Neuronal stem cell (in vitro differentiated cells): ENCODE data around the gene C4orf17.

Source experiments
- DNase-seq: peaks from one replicate; pipeline ENCODE4 v3.0.0-alpha.2; 2013; ENCODE audit warnings: low spot score
- H2AFZ ChIP-seq: one replicate; pipeline ENCODE4 v1.6.1; 2013; ENCODE audit warnings: mild to moderate bottlenecking, low read length, inconsistent platforms
- H2AK5ac ChIP-seq: 2 replicates; pipeline ENCODE4 v1.6.1; 2013; ENCODE audit warnings: low read depth, mild to moderate bottlenecking, inconsistent platforms, low read length, moderate library complexity, mixed read lengths
- H2BK120ac ChIP-seq: 2 replicates; pipeline ENCODE4 v1.6.1; 2013; ENCODE audit warnings: low read depth, mild to moderate bottlenecking, inconsistent platforms, low read length, moderate library complexity, mixed read lengths
- H2BK12ac ChIP-seq: one replicate; pipeline ENCODE4 v1.6.1; 2013; ENCODE audit warnings: low read length, inconsistent platforms
- H2BK15ac ChIP-seq: 2 replicates; pipeline ENCODE4 v1.6.1; 2013; ENCODE audit warnings: mild to moderate bottlenecking, low read length, inconsistent platforms, mixed read lengths
- H2BK5ac ChIP-seq: one replicate; pipeline ENCODE4 v1.6.1; 2013; ENCODE audit warnings: inconsistent platforms, mild to moderate bottlenecking, low read length, moderate library complexity
- H3K14ac ChIP-seq: one replicate; pipeline ENCODE4 v1.6.1; 2013; ENCODE audit warnings: low read length, inconsistent platforms
- H3K18ac ChIP-seq: 2 replicates; pipeline ENCODE4 v1.6.1; 2013; ENCODE audit warnings: low read length, inconsistent platforms
- H3K23ac ChIP-seq: 2 replicates; pipeline ENCODE4 v1.6.1; 2013; ENCODE audit warnings: low read depth, mild to moderate bottlenecking, mixed read lengths, low read length, inconsistent platforms; ENCODE audit not compliant: poor library complexity
- H3K27ac ChIP-seq: replicated peaks from 3 replicates; pipeline ENCODE4 v1.5.1; 2013; ENCODE audit warnings: low read length, inconsistent platforms
- H3K27me3 ChIP-seq, 3 experiments: 2 replicates each; pipeline ENCODE4 v1.6.1; 2013; ENCODE audit warnings: low read length in 3 of 3, mild to moderate bottlenecking in 2 of 3, inconsistent platforms in 1 of 3, low read depth in 1 of 3, mixed read lengths in 1 of 3, moderate library complexity in 1 of 3; ENCODE audit not compliant: control insufficient read depth in 3 of 3, insufficient read depth in 3 of 3
- H3K36me3 ChIP-seq, 2 donors: replicated peaks in 1 of 2; 2 replicates each; pipeline ENCODE4 v1.6.1; 2013; ENCODE audit warnings: low read length in 2 of 2; ENCODE audit not compliant: control insufficient read depth in 2 of 2, insufficient read depth in 2 of 2
- H3K4ac ChIP-seq: 2 replicates; pipeline ENCODE4 v1.6.1; 2013; ENCODE audit warnings: inconsistent platforms, mild to moderate bottlenecking, low read length, moderate library complexity
- H3K4me1 ChIP-seq, 2 donors: 1 replicate in 1 of 2; 2 replicates in 1 of 2; pipeline ENCODE4 v1.6.1; 2013; ENCODE audit warnings: low read length in 2 of 2, low read depth in 1 of 2; ENCODE audit not compliant: control insufficient read depth in 2 of 2, insufficient read depth in 1 of 2
- H3K4me2 ChIP-seq: one replicate; pipeline ENCODE4 v1.6.1; 2013; ENCODE audit warnings: mild to moderate bottlenecking, low read length, inconsistent platforms; ENCODE audit not compliant: insufficient read depth, poor library complexity, severe bottlenecking
- H3K4me3 ChIP-seq, 2 donors: 2 replicates each; pipeline ENCODE4 v1.5.1; 2013; ENCODE audit warnings: low read length in 2 of 2, mild to moderate bottlenecking in 2 of 2, inconsistent platforms in 1 of 2, moderate library complexity in 1 of 2
- H3K79me1 ChIP-seq: one replicate; pipeline ENCODE4 v1.6.1; 2013; ENCODE audit warnings: low read depth, mild to moderate bottlenecking, inconsistent platforms, low read length, moderate library complexity
- H3K9ac ChIP-seq: one replicate; pipeline ENCODE4 v1.6.1; 2013; ENCODE audit warnings: mild to moderate bottlenecking, low read depth, low read length, inconsistent platforms; ENCODE audit not compliant: poor library complexity
- H3K9me3 ChIP-seq, 2 donors: replicated peaks in 1 of 2; 2 replicates each; pipeline versions ENCODE3 to v1.6.1; 2013; ENCODE audit warnings: low read length in 2 of 2, mild to moderate bottlenecking in 2 of 2, inconsistent platforms in 1 of 2, low read depth in 1 of 2, mixed read lengths in 1 of 2, moderate library complexity in 1 of 2; ENCODE audit not compliant: control insufficient read depth in 2 of 2, insufficient read depth in 1 of 2
- H4K8ac ChIP-seq: one replicate; pipeline ENCODE4 v1.6.1; 2013; ENCODE audit warnings: low read depth, mild to moderate bottlenecking, inconsistent platforms, low read length, moderate library complexity
- H4K91ac ChIP-seq: one replicate; pipeline ENCODE4 v1.6.1; 2013; ENCODE audit warnings: low read length, low read depth, mild to moderate bottlenecking, inconsistent platforms; ENCODE audit not compliant: poor library complexity
- WGBS, 2 donors: extraction: QIAGEN DNeasy Blood & Tissue Kit; methylation state at CpG; one replicate each; pipeline ENCODE4 v1.1.7; 2013; ENCODE audit warnings: missing lambda C conversion rate in 2 of 2, mixed read lengths in 1 of 2; ENCODE audit not compliant: insufficient read length in 2 of 2, insufficient replicate concordance in 1 of 2; ENCODE audit errors: extremely low coverage in 2 of 2; 5-methylcytosine and 5-hydroxymethylcytosine counted together

Gene C4orf17

GRCh38 chr4:99587309-99587708, 76.5 kb downstream of the C4orf17 start:
- H4K8ac ChIP-seq: no peak overlapping the region
- no peaks in the 10 kb centered on the region for H3K79me1 ChIP-seq
- H2BK12ac ChIP-seq: no peak overlapping the region
- no peak overlapping the region for H3K18ac ChIP-seq
- H4K91ac ChIP-seq: no peak overlapping the region
- no peaks in the 10 kb centered on the region for H3K27me3 ChIP-seq
- no peak overlapping the region for H2BK15ac ChIP-seq
- no peaks in the 10 kb centered on the region for H3K4me1 ChIP-seq
- H3K36me3 ChIP-seq: peaks cover 0 to 38% of the 10 kb centered on the region in 2 donors
- no peak overlapping the region for H3K4me3 ChIP-seq
- no peaks in the 10 kb centered on the region for H3K9me3 ChIP-seq
- no peak overlapping the region for H3K9ac ChIP-seq
- no peak overlapping the region for H3K14ac ChIP-seq
- H2BK5ac ChIP-seq: no peak overlapping the region
- no peak overlapping the region for H2AFZ ChIP-seq
- DNase-seq: no peak
- H3K23ac ChIP-seq: no peak overlapping the region
- no peak overlapping the region for H3K27ac ChIP-seq
- H2BK120ac ChIP-seq: no peak overlapping the region
- no peak overlapping the region for H3K4me2 ChIP-seq
- no peak overlapping the region for H2AK5ac ChIP-seq
- H3K4ac ChIP-seq: no peak overlapping the region

- Histone ChIP-seq H2AFZ (no peak overlapping the region), H2BK5ac (no peak overlapping the region), H3K4ac (no peak overlapping the region), H4K91ac (no peak overlapping the region), H3K9ac (no peak overlapping the region), H3K4me3 (no peak overlapping the region), H2AK5ac (no peak overlapping the region), H2BK12ac (no peak overlapping the region), H3K4me1 (no peaks in the 10 kb centered on the region), H2BK15ac (no peak overlapping the region), H2BK120ac (no peak overlapping the region), H3K27ac (no peak overlapping the region), H3K36me3 (peaks cover 0 to 37% of the 10 kb centered on the region in 2 donors), H3K23ac (no peak overlapping the region), H3K14ac (no peak overlapping the region), H3K18ac (no peak overlapping the region), H3K9me3 (no peaks in the 10 kb centered on the region), H3K79me1 (no peaks in the 10 kb centered on the region), H3K4me2 (no peak overlapping the region), H3K27me3 (no peaks in the 10 kb centered on the region), H4K8ac (no peak overlapping the region)
- DNase-seq: no peak
- WGBS, 2 donors: no CpG with 5 or more reads among the region's 1 CpG
Observed at GRCh38 chr4:99587803-99588202, 77.0 kb downstream of the C4orf17 start.

DNA sequence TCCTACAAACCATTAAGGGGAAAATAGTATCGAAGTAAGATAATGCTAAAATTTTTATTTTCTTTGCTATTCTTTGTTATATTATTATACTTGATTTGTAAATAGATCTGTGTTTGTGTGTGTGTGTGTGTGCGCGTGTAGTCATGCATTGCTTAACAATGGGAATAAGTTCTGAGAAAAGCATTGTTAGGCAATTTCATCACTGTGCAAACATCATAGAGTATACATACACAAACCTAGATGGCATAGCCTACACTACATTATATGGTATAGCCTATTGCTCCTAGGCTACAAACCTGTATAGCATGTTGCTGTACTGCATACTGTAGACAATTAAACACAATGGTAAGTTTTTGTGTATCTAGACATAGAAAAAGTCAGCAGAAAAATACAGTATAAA, 80.9 kb downstream of the C4orf17 start:
- H3K4ac ChIP-seq: no peak overlapping the region
- no CpG with 5 or more reads among the region's 3 CpGs for WGBS, 2 donors
- no peak overlapping the region for H2BK5ac ChIP-seq
- no peaks in the 10 kb centered on the region for H3K4me1 ChIP-seq
- no peaks in the 10 kb centered on the region for H3K79me1 ChIP-seq
- H3K4me3 ChIP-seq: no peak overlapping the region
- DNase-seq: no peak
- no peaks in the 10 kb centered on the region for H3K9me3 ChIP-seq
- H4K8ac ChIP-seq: no peak overlapping the region
- no peak overlapping the region for H3K18ac ChIP-seq
- H4K91ac ChIP-seq: no peak overlapping the region
- no peak overlapping the region for H2BK12ac ChIP-seq
- no peak overlapping the region for H2BK120ac ChIP-seq
- H3K4me2 ChIP-seq: no peak overlapping the region
- no peaks in the 10 kb centered on the region for H3K27me3 ChIP-seq
- H2AK5ac ChIP-seq: no peak overlapping the region
- H3K14ac ChIP-seq: no peak overlapping the region
- H3K9ac ChIP-seq: no peak overlapping the region
- no peak overlapping the region for H2BK15ac ChIP-seq
- H2AFZ ChIP-seq: no peak overlapping the region
- H3K27ac ChIP-seq: no peak overlapping the region
- no peak overlapping the region for H3K23ac ChIP-seq
- peaks cover 0 to 37% of the 10 kb centered on the region in 2 donors for H3K36me3 ChIP-seq
